ENCODE measurements around the gene ZNF182.
"Not testable (repeated sequence)": the region's sequence is repeated elsewhere in the genome, so short reads cannot be mapped to it uniquely, and the experiment has no call there.

ZNF182 gene
- total RNA-seq, result 8.6 to 13.2 (median 9.6) reads per million in 3 donors

DNA sequence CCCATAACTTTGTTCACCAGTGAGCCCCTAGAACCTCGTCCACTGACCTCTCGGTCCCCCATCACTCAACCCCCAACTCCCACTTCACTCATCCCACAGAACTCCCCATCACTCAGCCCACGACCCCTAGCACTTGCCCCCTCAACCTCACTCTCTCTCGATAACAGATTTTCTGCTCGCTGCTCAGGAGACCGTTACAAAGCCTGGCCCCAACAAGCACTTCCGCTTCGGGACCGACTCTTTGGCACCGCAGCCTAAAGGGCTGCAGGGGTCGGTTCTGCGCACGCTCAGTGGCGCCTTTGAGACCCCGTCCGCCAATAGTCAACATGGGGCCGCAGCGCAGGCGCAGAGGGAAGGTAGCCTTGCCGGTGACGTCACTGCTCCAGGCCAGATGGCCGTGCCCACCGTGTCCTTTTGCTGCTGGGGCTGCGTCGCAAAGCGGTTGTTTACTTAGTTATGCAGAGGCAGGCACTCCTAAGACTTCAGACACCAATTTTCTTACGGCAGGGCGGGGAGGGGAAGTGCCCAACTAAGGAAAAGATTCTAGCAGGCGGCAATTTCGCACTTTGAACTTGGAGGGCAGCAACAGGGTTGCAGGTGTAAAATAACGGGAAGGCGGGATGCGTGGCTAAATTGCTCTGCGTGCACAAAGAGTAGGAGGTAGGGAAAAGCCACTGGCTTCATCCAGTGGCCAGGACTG lies at the start of gene ZNF182:
Gene ZNF182, minus strand, starts transcription at position 232 of the 700 bp plus-strand sequence. CDS start 1,380 bp downstream, outside the sequence.
- no peaks in the 10 kb centered on the region for H3K9me3 ChIP-seq (ENCODE audit: control insufficient read depth, low read length)
- peak within 1 kb of the TSS; percentile 70 for H3K27ac ChIP-seq (ENCODE audit: insufficient read depth, low read length, poor library complexity, severe bottlenecking)
- H3K27me3 ChIP-seq (replicated peaks; ENCODE audit: control insufficient read depth, insufficient read depth, low read length, poor library complexity, severe bottlenecking), result no peaks in the 10 kb centered on the region
- DNase-seq, result peak; percentile 86 to 89 (median 86)
- no peaks in the 10 kb centered on the region for H3K4me1 ChIP-seq (ENCODE audit: control insufficient read depth, insufficient read depth, low read length, poor library complexity, severe bottlenecking)
- no peaks in the 10 kb centered on the region for H3K36me3 ChIP-seq (ENCODE audit: control insufficient read depth, insufficient read depth, low read length)
- peak within 1 kb of the TSS; percentile 53 for H3K4me3 ChIP-seq (ENCODE audit: insufficient read depth, low read depth, low read length, poor library complexity, severe bottlenecking)

- no peaks in the 10 kb centered on the region for H3K4me1 ChIP-seq (ENCODE audit: control insufficient read depth, insufficient read depth, low read length, poor library complexity, severe bottlenecking)
- H3K36me3 ChIP-seq (ENCODE audit: control insufficient read depth, insufficient read depth, low read length), result no peaks in the 10 kb centered on the region
- no peak overlapping the region for H3K4me3 ChIP-seq (ENCODE audit: insufficient read depth, low read depth, low read length, poor library complexity, severe bottlenecking)
- H3K27me3 ChIP-seq (replicated peaks; ENCODE audit: control insufficient read depth, insufficient read depth, low read length, poor library complexity, severe bottlenecking), result no peaks in the 10 kb centered on the region
- no peak for DNase-seq
- H3K27ac ChIP-seq (ENCODE audit: insufficient read depth, low read length, poor library complexity, severe bottlenecking), result no peak overlapping the region
- H3K9me3 ChIP-seq (ENCODE audit: control insufficient read depth, low read length), result no peaks in the 10 kb centered on the region
Observed at GRCh38 chrX:48046846-48047245, 43.1 kb upstream of the ZNF182 start.

DNA sequence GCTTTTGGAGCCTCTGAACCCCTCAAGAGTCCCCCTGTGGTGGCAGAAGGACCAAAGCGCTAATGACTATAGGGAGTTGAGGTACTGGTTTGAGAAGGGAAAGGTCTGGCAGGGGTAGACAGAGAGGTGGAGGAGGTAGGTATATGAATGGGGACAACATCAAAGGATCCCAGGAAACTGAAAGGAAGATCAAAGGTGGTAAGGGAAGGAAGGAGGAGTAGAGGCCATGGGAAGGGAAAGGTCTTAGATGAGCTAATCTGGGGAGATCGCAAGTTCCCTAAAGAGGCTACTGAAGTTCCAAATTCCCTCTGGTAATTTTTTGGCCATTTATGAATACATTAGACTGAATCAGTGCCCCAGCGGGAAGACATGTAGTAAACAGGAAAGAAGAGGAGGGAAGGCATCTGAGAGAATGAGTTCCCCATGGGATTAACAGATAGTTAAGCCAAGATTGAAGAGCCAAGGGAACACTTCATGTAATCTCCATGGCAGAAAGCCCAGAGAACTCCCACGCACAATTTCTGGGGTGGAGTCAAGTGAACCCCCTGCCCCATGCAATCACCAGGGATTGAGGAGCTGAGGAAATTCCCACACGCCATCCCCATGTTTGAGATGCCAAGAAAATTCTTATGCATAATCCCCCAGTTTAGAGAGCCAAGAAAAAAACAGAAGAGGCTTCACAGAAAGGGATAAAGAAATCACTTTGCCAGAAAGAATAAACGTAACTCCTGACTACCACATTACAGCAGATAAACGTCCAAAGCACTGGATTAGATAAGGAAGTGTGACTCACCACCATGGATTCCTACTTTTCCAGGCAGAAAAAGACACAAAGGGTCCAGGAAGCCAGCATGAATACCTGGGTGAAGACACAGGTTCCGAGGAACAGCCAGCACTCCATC lies 41.9 kb upstream of the ZNF182 start:
- Histone ChIP-seq H3K27me3 (replicated peaks; ENCODE audit: control insufficient read depth, insufficient read depth, low read length, poor library complexity, severe bottlenecking) (no peaks in the 10 kb centered on the region), H3K4me3 (ENCODE audit: insufficient read depth, low read depth, low read length, poor library complexity, severe bottlenecking) (no peak overlapping the region), H3K9me3 (ENCODE audit: control insufficient read depth, low read length) (no peaks in the 10 kb centered on the region), H3K27ac (ENCODE audit: insufficient read depth, low read length, poor library complexity, severe bottlenecking) (no peak overlapping the region), H3K36me3 (ENCODE audit: control insufficient read depth, insufficient read depth, low read length) (no peaks in the 10 kb centered on the region), H3K4me1 (ENCODE audit: control insufficient read depth, insufficient read depth, low read length, poor library complexity, severe bottlenecking) (no peaks in the 10 kb centered on the region)
- no peak for DNase-seq

- no peak for DNase-seq
- no peak overlapping the region for H3K4me3 ChIP-seq (ENCODE audit: insufficient read depth, low read depth, low read length, poor library complexity, severe bottlenecking)
Observed at GRCh38 chrX:48043056-48043455, 39.3 kb upstream of the ZNF182 start.

DNA sequence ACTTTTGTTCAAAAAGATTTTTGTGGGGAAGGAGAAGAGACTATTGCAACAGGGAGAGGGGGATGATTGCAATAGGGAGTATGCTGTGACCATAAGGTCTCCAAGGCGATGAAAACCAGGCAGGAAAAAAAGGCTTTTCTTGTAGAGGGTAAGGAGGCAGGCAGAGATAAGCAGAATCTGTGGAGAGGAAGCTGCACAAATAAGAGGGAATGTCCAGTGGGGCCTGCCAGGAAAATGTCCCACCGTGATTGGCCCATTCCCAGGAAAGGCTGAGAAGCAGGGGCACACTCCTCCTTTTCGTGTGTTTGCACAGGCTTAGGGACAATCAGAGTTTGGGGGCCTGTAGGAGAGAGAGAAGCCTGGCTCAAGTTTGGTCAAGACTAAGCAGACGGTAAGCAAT lies 32.1 kb upstream of the ZNF182 start:
- no peaks in the 10 kb centered on the region for H3K27me3 ChIP-seq (replicated peaks; ENCODE audit: control insufficient read depth, insufficient read depth, low read length, poor library complexity, severe bottlenecking)

More at GRCh38 chrX:48043056-48043455, 39.3 kb upstream of the ZNF182 start:
- Histone ChIP-seq H3K27me3 (replicated peaks; ENCODE audit: control insufficient read depth, insufficient read depth, low read length, poor library complexity, severe bottlenecking) (no peaks in the 10 kb centered on the region), H3K27ac (ENCODE audit: insufficient read depth, low read length, poor library complexity, severe bottlenecking) (no peak overlapping the region), H3K9me3 (ENCODE audit: control insufficient read depth, low read length) (no peaks in the 10 kb centered on the region), H3K36me3 (ENCODE audit: control insufficient read depth, insufficient read depth, low read length) (no peaks in the 10 kb centered on the region), H3K4me1 (ENCODE audit: control insufficient read depth, insufficient read depth, low read length, poor library complexity, severe bottlenecking) (no peaks in the 10 kb centered on the region)

DNA sequence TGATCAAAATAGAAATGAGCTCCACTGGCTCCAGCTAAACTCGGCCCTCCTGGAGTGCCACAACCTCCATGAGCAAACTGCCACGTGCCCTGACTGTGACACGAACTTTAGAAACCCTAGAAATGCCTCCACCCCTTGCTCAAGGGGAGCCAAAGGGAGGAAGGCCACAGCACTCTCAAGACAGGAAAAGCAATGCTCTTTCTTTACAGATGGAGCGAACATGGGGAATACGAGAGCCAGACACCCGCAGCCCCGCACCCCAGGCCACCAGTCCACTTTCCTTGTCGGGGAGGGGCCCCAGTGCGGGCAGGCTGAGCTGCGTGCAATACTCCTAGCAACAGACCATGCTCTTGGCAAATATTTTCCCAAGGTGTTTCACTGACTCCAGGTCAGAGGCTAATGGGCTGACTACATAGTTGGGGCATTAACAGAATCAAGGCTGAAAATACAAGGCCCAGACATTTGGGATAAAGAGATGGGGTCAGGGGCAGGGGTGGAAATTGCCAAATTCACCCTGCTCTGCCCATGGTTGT lies 26.9 kb upstream of the ZNF182 start:
- not testable (repeated sequence) for H3K27ac ChIP-seq (ENCODE audit: insufficient read depth, low read length, poor library complexity, severe bottlenecking); H3K9me3 ChIP-seq (ENCODE audit: control insufficient read depth, low read length); H3K4me3 ChIP-seq (ENCODE audit: insufficient read depth, low read depth, low read length, poor library complexity, severe bottlenecking); H3K27me3 ChIP-seq (replicated peaks; ENCODE audit: control insufficient read depth, insufficient read depth, low read length, poor library complexity, severe bottlenecking); DNase-seq; H3K4me1 ChIP-seq (ENCODE audit: control insufficient read depth, insufficient read depth, low read length, poor library complexity, severe bottlenecking); H3K36me3 ChIP-seq (ENCODE audit: control insufficient read depth, insufficient read depth, low read length)

More for the DNA sequence above, 32.1 kb upstream of the ZNF182 start:
- DNase-seq, result no peak
- Histone ChIP-seq H3K27ac (ENCODE audit: insufficient read depth, low read length, poor library complexity, severe bottlenecking) (no peak overlapping the region), H3K36me3 (ENCODE audit: control insufficient read depth, insufficient read depth, low read length) (no peaks in the 10 kb centered on the region), H3K4me3 (ENCODE audit: insufficient read depth, low read depth, low read length, poor library complexity, severe bottlenecking) (no peak overlapping the region), H3K9me3 (ENCODE audit: control insufficient read depth, low read length) (no peaks in the 10 kb centered on the region), H3K4me1 (ENCODE audit: control insufficient read depth, insufficient read depth, low read length, poor library complexity, severe bottlenecking) (no peaks in the 10 kb centered on the region)

DNA sequence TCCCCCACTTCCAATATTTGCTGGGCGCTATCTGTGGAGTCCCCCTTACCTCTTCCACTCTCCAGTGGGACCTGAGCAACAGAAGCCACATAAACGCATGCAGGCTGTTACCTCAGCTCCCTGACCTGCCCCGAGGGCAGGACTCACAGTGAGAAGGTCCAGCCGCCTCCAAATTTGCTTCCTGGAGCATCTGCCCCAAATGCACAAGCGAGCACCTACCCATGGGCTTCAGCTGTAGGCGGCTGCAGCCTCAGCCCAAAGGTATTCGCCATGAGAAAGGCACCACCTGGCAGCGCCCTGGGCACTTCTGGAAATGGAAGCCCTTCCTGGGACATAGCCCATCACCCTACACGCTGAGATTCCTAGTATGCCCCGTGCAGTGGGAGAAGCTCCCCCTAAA lies 26.4 kb upstream of the ZNF182 start:
- H3K4me3 ChIP-seq (ENCODE audit: insufficient read depth, low read depth, low read length, poor library complexity, severe bottlenecking), result no peak overlapping the region
- H3K27ac ChIP-seq (ENCODE audit: insufficient read depth, low read length, poor library complexity, severe bottlenecking), result no peak overlapping the region
- H3K4me1 ChIP-seq (ENCODE audit: control insufficient read depth, insufficient read depth, low read length, poor library complexity, severe bottlenecking), result peaks cover 4% of the 10 kb centered on the region
- no peaks in the 10 kb centered on the region for H3K27me3 ChIP-seq (replicated peaks; ENCODE audit: control insufficient read depth, insufficient read depth, low read length, poor library complexity, severe bottlenecking)
- no peak for DNase-seq
- H3K9me3 ChIP-seq (ENCODE audit: control insufficient read depth, low read length), result no peaks in the 10 kb centered on the region
- no peaks in the 10 kb centered on the region for H3K36me3 ChIP-seq (ENCODE audit: control insufficient read depth, insufficient read depth, low read length)

- Histone ChIP-seq H3K4me1 (ENCODE audit: control insufficient read depth, insufficient read depth, low read length, poor library complexity, severe bottlenecking) (peaks cover 4% of the 10 kb centered on the region), H3K4me3 (ENCODE audit: insufficient read depth, low read depth, low read length, poor library complexity, severe bottlenecking) (no peak overlapping the region), H3K9me3 (ENCODE audit: control insufficient read depth, low read length) (no peaks in the 10 kb centered on the region), H3K36me3 (ENCODE audit: control insufficient read depth, insufficient read depth, low read length) (no peaks in the 10 kb centered on the region), H3K27ac (ENCODE audit: insufficient read depth, low read length, poor library complexity, severe bottlenecking) (no peak overlapping the region), H3K27me3 (replicated peaks; ENCODE audit: control insufficient read depth, insufficient read depth, low read length, poor library complexity, severe bottlenecking) (no peaks in the 10 kb centered on the region)
- DNase-seq, result no peak
Observed at GRCh38 chrX:48028091-48028490, 24.3 kb upstream of the ZNF182 start.

GRCh38 chrX:48027545-48027944 lies 23.8 kb upstream of the ZNF182 start:
- H3K27ac ChIP-seq (ENCODE audit: insufficient read depth, low read length, poor library complexity, severe bottlenecking); H3K9me3 ChIP-seq (ENCODE audit: control insufficient read depth, low read length); H3K27me3 ChIP-seq (replicated peaks; ENCODE audit: control insufficient read depth, insufficient read depth, low read length, poor library complexity, severe bottlenecking); H3K4me1 ChIP-seq (ENCODE audit: control insufficient read depth, insufficient read depth, low read length, poor library complexity, severe bottlenecking); DNase-seq; H3K36me3 ChIP-seq (ENCODE audit: control insufficient read depth, insufficient read depth, low read length); H3K4me3 ChIP-seq (ENCODE audit: insufficient read depth, low read depth, low read length, poor library complexity, severe bottlenecking): not testable (repeated sequence)

DNA sequence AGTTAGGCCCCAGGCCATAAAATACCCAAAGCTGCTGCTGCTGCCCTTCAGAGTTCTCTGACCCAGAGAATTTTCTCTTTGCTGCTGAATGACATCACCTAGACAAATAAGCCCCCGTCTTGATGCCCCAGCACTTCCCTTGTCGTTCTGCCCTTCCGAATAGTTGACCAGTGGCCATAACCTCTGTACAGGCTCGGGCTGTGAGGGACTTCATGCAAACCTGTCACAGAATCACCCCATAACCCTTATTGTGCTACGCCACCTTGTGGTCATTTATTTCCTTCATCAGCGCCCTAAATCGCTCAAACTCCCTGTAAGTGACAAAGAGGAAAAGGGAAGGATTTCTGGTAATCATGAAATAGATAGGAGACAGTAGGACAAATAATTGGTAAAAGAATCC lies 21.8 kb upstream of the ZNF182 start:
- no peaks in the 10 kb centered on the region for H3K36me3 ChIP-seq (ENCODE audit: control insufficient read depth, insufficient read depth, low read length)
- no peaks in the 10 kb centered on the region for H3K27me3 ChIP-seq (replicated peaks; ENCODE audit: control insufficient read depth, insufficient read depth, low read length, poor library complexity, severe bottlenecking)
- H3K4me3 ChIP-seq (ENCODE audit: insufficient read depth, low read depth, low read length, poor library complexity, severe bottlenecking), result no peak overlapping the region
- peaks cover 7% of the 10 kb centered on the region for H3K4me1 ChIP-seq (ENCODE audit: control insufficient read depth, insufficient read depth, low read length, poor library complexity, severe bottlenecking)
- no peak for DNase-seq
- H3K27ac ChIP-seq (ENCODE audit: insufficient read depth, low read length, poor library complexity, severe bottlenecking), result no peak overlapping the region
- no peaks in the 10 kb centered on the region for H3K9me3 ChIP-seq (ENCODE audit: control insufficient read depth, low read length)

All from effector memory CD4-positive, alpha-beta T cell (primary cell).